Thyroid gland (tissue), 4 donors: ENCODE results near the gene ZKSCAN3.

Experiments
- CTCF ChIP-seq, 6 experiments: fragments of 200-600 bp in 3 of 6; fragments of 450-650 bp in 3 of 6; sonication (generic) in 3 of 6; IDR thresholded peaks; one replicate each; pipeline ENCODE4 v1.5.1; 2016 to 2019; ENCODE audit warnings: antibody characterized with exemption in 6 of 6, mild to moderate bottlenecking in 2 of 6, inconsistent platforms in 1 of 6, moderate library complexity in 1 of 6
- POLR2A ChIP-seq, 2 donors: fragments of 450-650 bp; IDR thresholded peaks; one replicate each; pipeline ENCODE4 v1.6.1; 2017; ENCODE audit warnings: antibody characterized with exemption in 2 of 2, mild to moderate bottlenecking in 2 of 2, moderate library complexity in 1 of 2

GRCh38 chr6:28413681-28414080 is 63.9 kb downstream of the ZKSCAN3 start:
- no peak for TF ChIP-seq CTCF (IDR thresholded peaks at IDR 0.05)
- no peak for TF ChIP-seq POLR2A (IDR thresholded peaks at IDR 0.05)
